GM12801 (cell line): ENCODE results near the gene SCYL2.

Source experiments
- CTCF ChIP-seq: IDR thresholded peaks from one replicate; pipeline ENCODE4 v1.5.1; 2011; ENCODE audit warnings: control low read depth; ENCODE audit not compliant: insufficient read length; ENCODE audit errors: extremely low read depth

SCYL2 gene

GRCh38 chr12:100381379-100381778, 114.4 kb downstream of the SCYL2 start:
- no peak for TF ChIP-seq CTCF

- TF ChIP-seq CTCF = no peak
Observed at GRCh38 chr12:100382338-100382737, 115.4 kb downstream of the SCYL2 start.

- no peak for TF ChIP-seq CTCF
Observed at GRCh38 chr12:100383586-100384558, 116.9 kb downstream of the SCYL2 start.

- TF ChIP-seq CTCF = no peak
Observed at GRCh38 chr12:100384559-100384935, 117.6 kb downstream of the SCYL2 start.

- no peak for TF ChIP-seq CTCF
Observed at GRCh38 chr12:100388382-100388781, 121.4 kb downstream of the SCYL2 start.
